Bronchus fibroblast of lung (primary cell): ENCODE data around the gene COBL. TPM values are rescaled to one million over a fixed set of nuclear protein-coding genes. Genes with fewer than 3 reads are reported as not detected.

Source experiments
- total RNA-seq: library from RNA; depleted of rRNA; stranded (reverse); fragments of >200 nt; gene quantifications from 2 replicates; pipeline ENCODE4 v1.2.3, GENCODE V29; 2015

The COBL gene
- total RNA-seq = 0.15 TPM in 1 of 2 replicates, not detected in the other

GRCh38 chr7:51316666-51317581, at the start of gene COBL:
COBL (minus strand) TSS chr7:51316809; CDS start chr7:51316633, 176 bp downstream.

